GM23338 (cell line): Measurements from ENCODE around the gene PPP6R2. TPM values are rescaled to one million over a fixed set of nuclear protein-coding genes. Genes with fewer than 3 reads are reported as not detected.

Experiments used
- ATAC-seq: fragments of 200-7000 bp; cut with Tn5 transposase; 3 replicates; pipeline ENCODE4 v1.9.1; 2020
- DNase-seq: peaks from one replicate; pipeline ENCODE4 v3.0.0-alpha.2; 2015; ENCODE audit warnings: low spot score
- H2AFZ ChIP-seq: fragments of 200-600 bp; sonication (generic); 2 replicates; pipeline ENCODE4 v1.8.0; 2016; ENCODE audit warnings: antibody characterized with exemption, mild to moderate bottlenecking, moderate library complexity
- H3F3A ChIP-seq: fragments of 200-600 bp; sonication (generic); replicated peaks from 2 replicates; pipeline ENCODE4 v1.8.0; 2017; ENCODE audit warnings: antibody characterized with exemption, mixed run types, low read depth
- H3K27ac ChIP-seq: fragments of 200-600 bp; sonication (generic); 2 replicates; pipeline ENCODE4 v1.6.1; 2016; ENCODE audit warnings: low read depth
- H3K27me3 ChIP-seq: fragments of 200-600 bp; sonication (generic); 2 replicates; pipeline ENCODE4 v1.8.0; 2016; ENCODE audit warnings: mild to moderate bottlenecking, mixed run types, moderate library complexity; ENCODE audit not compliant: insufficient read depth
- H3K36me3 ChIP-seq: fragments of 200-600 bp; sonication (generic); 2 replicates; pipeline ENCODE4 v1.8.0; 2016; ENCODE audit warnings: mild to moderate bottlenecking; ENCODE audit not compliant: insufficient read depth
- H3K4me1 ChIP-seq: fragments of 200-600 bp; sonication (generic); 2 replicates; pipeline ENCODE4 v1.8.0; 2016; ENCODE audit warnings: mild to moderate bottlenecking, moderate library complexity; ENCODE audit not compliant: insufficient read depth
- H3K4me2 ChIP-seq: fragments of 200-600 bp; sonication (generic); 2 replicates; pipeline ENCODE4 v1.7.1; 2017; ENCODE audit warnings: mixed run types
- H3K4me3 ChIP-seq: fragments of 200-600 bp; sonication (generic); 2 replicates; pipeline ENCODE4 v1.6.1; 2016; ENCODE audit warnings: mixed run types
- H3K79me2 ChIP-seq: fragments of 200-600 bp; sonication (generic); replicated peaks from 2 replicates; pipeline ENCODE4 v1.8.0; 2017; ENCODE audit warnings: mild to moderate bottlenecking; ENCODE audit not compliant: insufficient read depth
- H3K9me2 ChIP-seq: fragments of 200-600 bp; sonication (generic); 2 replicates; pipeline ENCODE4 v1.8.0; 2017; ENCODE audit not compliant: insufficient read depth
- H4K20me1 ChIP-seq: fragments of 200-600 bp; sonication (generic); replicated peaks from 2 replicates; pipeline ENCODE4 v1.8.0; 2017; ENCODE audit warnings: mild to moderate bottlenecking; ENCODE audit not compliant: insufficient read depth
- H3K27ac Mint-ChIP-seq: 2 replicates; pipeline ENCODE4 v1.8.0; 2020; ENCODE audit warnings: inconsistent platforms, mild to moderate bottlenecking, moderate library complexity, mixed read lengths
- H3K27me3 Mint-ChIP-seq: 3 replicates; pipeline ENCODE4 v1.8.0; 2022; ENCODE audit warnings: low read depth, mild to moderate bottlenecking, moderate library complexity, mixed read lengths, inconsistent platforms; ENCODE audit not compliant: insufficient read depth, poor library complexity
- H3K36me3 Mint-ChIP-seq: 3 replicates; pipeline ENCODE4 v1.8.0; 2021; ENCODE audit warnings: low read depth, mild to moderate bottlenecking, inconsistent platforms, moderate library complexity, mixed read lengths
- H3K4me1 Mint-ChIP-seq: 3 replicates; pipeline ENCODE4 v1.8.0; 2020; ENCODE audit warnings: mild to moderate bottlenecking, inconsistent platforms, mixed read lengths
- H3K4me3 Mint-ChIP-seq: 3 replicates; pipeline ENCODE4 v1.8.0; 2021; ENCODE audit warnings: moderate library complexity, mild to moderate bottlenecking, inconsistent platforms, mixed read lengths
- H3K9me3 Mint-ChIP-seq: 3 replicates; pipeline ENCODE4 v1.8.0; 2020; ENCODE audit warnings: moderate library complexity, mild to moderate bottlenecking, inconsistent platforms, mixed read lengths
- CREB1 ChIP-seq: fragments of 250-450 bp; sonication (Bioruptor Pico); IDR thresholded peaks from 2 replicates; pipeline ENCODE4 v1.5.0; 2020; ENCODE audit warnings: low read depth, mild to moderate bottlenecking, moderate library complexity
- CTCF ChIP-seq, 2 experiments: fragments of 200-600 bp in 1 of 2; sonication (generic) in 1 of 2; conservative IDR thresholded peaks; 2 replicates each; pipeline versions ENCODE4 v1.5.1 to v1.6.1; 2016 to 2017; ENCODE audit warnings: antibody characterized with exemption in 2 of 2, low read depth in 2 of 2, mild to moderate bottlenecking in 2 of 2, moderate library complexity in 1 of 2
- EZH2 ChIP-seq: fragments of 200-600 bp; sonication (generic); IDR thresholded peaks from one replicate; pipeline ENCODE4 v1.8.0; 2017; ENCODE audit warnings: antibody characterized with exemption, mild to moderate bottlenecking, low read depth; ENCODE audit not compliant: unreplicated experiment
- EZH2phosphoT487 ChIP-seq: fragments of 200-600 bp; sonication (generic); IDR thresholded peaks from one replicate; pipeline ENCODE4 v1.8.1; 2018; ENCODE audit warnings: antibody characterized with exemption; ENCODE audit not compliant: unreplicated experiment
- REST ChIP-seq: IDR thresholded peaks from one replicate; pipeline ENCODE4 v1.6.1; 2018; ENCODE audit warnings: antibody characterized with exemption; ENCODE audit not compliant: unreplicated experiment
- STAT1 ChIP-seq: IDR thresholded peaks from one replicate; pipeline ENCODE4 v1.6.1; 2016; ENCODE audit warnings: antibody characterized with exemption; ENCODE audit not compliant: unreplicated experiment
- ZNF114 ChIP-seq: fragments of 250-450 bp; sonication (Bioruptor Pico); IDR thresholded peaks from 2 replicates; pipeline ENCODE4 v1.5.0; 2020; ENCODE audit warnings: mild to moderate bottlenecking, moderate library complexity
- ZNF331 ChIP-seq: fragments of 250-450 bp; sonication (Bioruptor Pico); IDR thresholded peaks from 2 replicates; pipeline ENCODE4 v1.5.0; 2020; ENCODE audit warnings: low read depth, mild to moderate bottlenecking, moderate library complexity
- polyA plus RNA-seq: library from polyadenylated mRNA; unstranded; fragments of >200 nt; fragmentation: Nextera tagmentation; extraction: Ambion mirVana; gene quantifications from 2 replicates; pipeline ENCODE4 v1.2.1, GENCODE V29; 2016
- total RNA-seq: library from RNA; depleted of rRNA; stranded (reverse); fragments of >200 nt; shearing (Covaris generic); gene quantifications from 2 replicates; pipeline ENCODE4 v1.2.3, GENCODE V29; 2014
- TF ChIP-seq, protein P1 (sequence below): IDR thresholded peaks from 2 replicates; pipeline ENCODE4 v1.6.1; 2016; ENCODE audit warnings: antibody characterized with exemption

The PPP6R2 gene
- total and polyA plus RNA-seq, 2 experiments from 2014 or later = 11.9 to 45.8 TPM

GRCh38 chr22:50304528-50305392, 38.4 kb upstream of the PPP6R2 start (continued):
- TF ChIP-seq REST (no peak), ZNF114 (CRISPR knock-in tag) (no peak), EZH2phosphoT487 (no peak), CTCF (conservative IDR thresholded peaks at IDR 0.05; ENCODE audit: low read depth in 2 of 2) (no peak), EZH2 (no peak), CREB1 (no peak), STAT1 (no peak)
- TF ChIP-seq, protein P1, sequence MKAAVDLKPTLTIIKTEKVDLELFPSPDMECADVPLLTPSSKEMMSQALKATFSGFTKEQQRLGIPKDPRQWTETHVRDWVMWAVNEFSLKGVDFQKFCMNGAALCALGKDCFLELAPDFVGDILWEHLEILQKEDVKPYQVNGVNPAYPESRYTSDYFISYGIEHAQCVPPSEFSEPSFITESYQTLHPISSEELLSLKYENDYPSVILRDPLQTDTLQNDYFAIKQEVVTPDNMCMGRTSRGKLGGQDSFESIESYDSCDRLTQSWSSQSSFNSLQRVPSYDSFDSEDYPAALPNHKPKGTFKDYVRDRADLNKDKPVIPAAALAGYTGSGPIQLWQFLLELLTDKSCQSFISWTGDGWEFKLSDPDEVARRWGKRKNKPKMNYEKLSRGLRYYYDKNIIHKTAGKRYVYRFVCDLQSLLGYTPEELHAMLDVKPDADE = no peak

GRCh38 chr22:50305393-50305922, 37.7 kb upstream of the PPP6R2 start:
- peaks cover 19% of the 10 kb centered on the region; the same call in 1 of the 2 replicates for H3K4me1 ChIP-seq
- H3K9me3 Mint-ChIP-seq = no peaks in the 10 kb centered on the region
- 0 out of 2 replicates have a peak, but pooled peaks cover 6% of the 10 kb centered on the region for H3F3A ChIP-seq
- no peak overlapping the region for H2AFZ ChIP-seq
- H3K27ac ChIP-seq = no peak overlapping the region
- H3K27ac Mint-ChIP-seq = no peak overlapping the region
- H3K36me3 Mint-ChIP-seq = no peaks in the 10 kb centered on the region
- peaks cover 29% of the 10 kb centered on the region for H3K27me3 Mint-ChIP-seq
- H3K4me3 ChIP-seq = peak overlapping the region; percentile 69; the same call in 1 of the 2 replicates
- no peaks in the 10 kb centered on the region for H3K36me3 ChIP-seq
- H3K4me3 Mint-ChIP-seq = peak overlapping the region; percentile 70; the same call in 1 of the 3 replicates
- no peaks in the 10 kb centered on the region for H3K79me2 ChIP-seq
- no peak for ATAC-seq
- no peaks in the 10 kb centered on the region for H3K9me2 ChIP-seq
- peaks cover 5% of the 10 kb centered on the region for H4K20me1 ChIP-seq
- H3K4me1 Mint-ChIP-seq = peaks cover 20% of the 10 kb centered on the region
- peaks cover 11% of the 10 kb centered on the region for H3K27me3 ChIP-seq
- no peak for DNase-seq
- peak overlapping the region; percentile 88 for H3K4me2 ChIP-seq
- TF ChIP-seq ZNF331 (CRISPR knock-in tag) (no peak), EZH2 (no peak)
- TF ChIP-seq, protein P1 = no peak
